Neural cell (in vitro differentiated cells): ENCODE data around the gene PEX13. TPM values are rescaled to one million over a fixed set of nuclear protein-coding genes. Genes with fewer than 3 reads are reported as not detected.
"Not testable (repeated sequence)": the region's sequence is repeated elsewhere in the genome, so short reads cannot be mapped to it uniquely, and the experiment has no call there.

Experiments used
- H2AFZ ChIP-seq: fragments of 200-600, 300-800 bp; sonication (generic), shearing (Covaris generic); 2 replicates; pipeline ENCODE4 v1.6.0; 2014; ENCODE audit warnings: low read depth, mild to moderate bottlenecking, antibody characterized with exemption, low read length, moderate library complexity
- H3F3A ChIP-seq: fragments of 200-600 bp; shearing (Covaris generic); 2 replicates; pipeline ENCODE4 v1.6.1; 2016; ENCODE audit warnings: mild to moderate bottlenecking, moderate library complexity, mixed read lengths, antibody characterized with exemption, low read length; ENCODE audit not compliant: insufficient read depth, poor library complexity, severe bottlenecking
- H3K27ac ChIP-seq: fragments of 200-600, 300-800 bp; sonication (generic), shearing (Covaris generic); 2 replicates; pipeline ENCODE4 v1.5.1; 2014; ENCODE audit warnings: mild to moderate bottlenecking, low read length, moderate library complexity
- H3K27me3 ChIP-seq: fragments of 300-800, 200-600 bp; sonication (generic), shearing (Covaris generic); 2 replicates; pipeline ENCODE4 v1.6.0; 2014; ENCODE audit warnings: mild to moderate bottlenecking, low read depth, low read length, moderate library complexity; ENCODE audit not compliant: insufficient read depth
- H3K36me3 ChIP-seq: fragments of 300-800, 200-600 bp; sonication (generic), shearing (Covaris generic); 2 replicates; pipeline ENCODE4 v1.5.1; 2014; ENCODE audit warnings: mild to moderate bottlenecking, antibody characterized with exemption, low read length, moderate library complexity; ENCODE audit not compliant: insufficient read depth
- H3K4me2 ChIP-seq: fragments of 300-800, 200-600 bp; sonication (generic), shearing (Covaris generic); 2 replicates; pipeline ENCODE4 v1.6.0; 2014; ENCODE audit warnings: mild to moderate bottlenecking, low read length
- H3K4me3 ChIP-seq: fragments of 300-800, 200-600 bp; sonication (generic), shearing (Covaris generic); 2 replicates; pipeline ENCODE4 v1.5.1; 2014; ENCODE audit warnings: mild to moderate bottlenecking, low read length, moderate library complexity
- H3K79me2 ChIP-seq: fragments of 200-600 bp; shearing (Covaris generic); replicated peaks from 2 replicates; pipeline ENCODE4 v1.6.0; 2014; ENCODE audit warnings: mild to moderate bottlenecking, low read length, moderate library complexity; ENCODE audit not compliant: insufficient read depth
- H3K9ac ChIP-seq: fragments of 300-800, 200-600 bp; sonication (generic), shearing (Covaris generic); 2 replicates; pipeline ENCODE4 v1.6.1; 2016; ENCODE audit warnings: mild to moderate bottlenecking, low read length, mixed read lengths
- H3K9me2 ChIP-seq: fragments of 200-600 bp; shearing (Covaris generic); 2 replicates; pipeline ENCODE4 v1.6.1; 2016; ENCODE audit warnings: mild to moderate bottlenecking, low read length, mixed read lengths; ENCODE audit not compliant: insufficient read depth
- H3K9me3 ChIP-seq: fragments of 200-600, 300-800 bp; sonication (generic), shearing (Covaris generic); 2 replicates; pipeline ENCODE4 v1.6.1; 2016; ENCODE audit warnings: mild to moderate bottlenecking, mixed run types, low read length, moderate library complexity, mixed read lengths
- H4K20me1 ChIP-seq: fragments of 200-600 bp; shearing (Covaris generic); 2 replicates; pipeline ENCODE4 v1.6.1; 2016; ENCODE audit warnings: mild to moderate bottlenecking, mixed run types; ENCODE audit not compliant: insufficient read depth
- EP300 ChIP-seq: fragments of 450-650 bp; conservative IDR thresholded peaks from 2 replicates; pipeline ENCODE4 v1.6.1; 2014; ENCODE audit warnings: antibody characterized with exemption, mild to moderate bottlenecking, moderate library complexity; ENCODE audit not compliant: poor library complexity, severe bottlenecking
- EZH2 ChIP-seq: fragments of 200-600, 300-800 bp; shearing (Covaris generic), sonication (generic); IDR thresholded peaks from 2 replicates; pipeline ENCODE4 v1.6.1; 2014; ENCODE audit warnings: antibody characterized with exemption, low read length, borderline replicate concordance, mild to moderate bottlenecking; ENCODE audit not compliant: insufficient read depth, poor library complexity, severe bottlenecking
- MXI1 ChIP-seq: fragments of 450-650 bp; conservative IDR thresholded peaks from 2 replicates; pipeline ENCODE4 v1.6.1; 2014; ENCODE audit warnings: antibody characterized with exemption, mild to moderate bottlenecking; ENCODE audit not compliant: poor library complexity, severe bottlenecking
- POLR2AphosphoS5 ChIP-seq: IDR thresholded peaks from 2 replicates; pipeline ENCODE4 v1.6.1; 2012
- RAD21 ChIP-seq: fragments of 450-650 bp; conservative IDR thresholded peaks from 2 replicates; pipeline ENCODE4 v1.6.1; 2014; ENCODE audit warnings: antibody characterized with exemption, mild to moderate bottlenecking, moderate library complexity
- REST ChIP-seq: IDR thresholded peaks from 2 replicates; pipeline ENCODE4 v1.6.1; 2012; ENCODE audit warnings: borderline replicate concordance
- SMC3 ChIP-seq: fragments of 450-650 bp; conservative IDR thresholded peaks from 2 replicates; pipeline ENCODE4 v1.6.1; 2014; ENCODE audit warnings: antibody characterized with exemption, mild to moderate bottlenecking, moderate library complexity; ENCODE audit not compliant: poor library complexity
- TAF1 ChIP-seq: IDR thresholded peaks from 2 replicates; pipeline ENCODE4 v1.6.1; 2012; ENCODE audit warnings: low read depth
- polyA plus RNA-seq: library from polyadenylated mRNA; depleted of rRNA; stranded (reverse); fragments of >200 nt; gene quantifications from 2 replicates; pipeline ENCODE4 v1.2.3, GENCODE V29; 2014
- TF ChIP-seq, protein P1 (sequence below): fragments of 450-650 bp; IDR thresholded peaks from 2 replicates; pipeline ENCODE4 v1.5.1; 2014; ENCODE audit warnings: antibody characterized with exemption, mild to moderate bottlenecking, moderate library complexity; ENCODE audit not compliant: poor library complexity, severe bottlenecking

PEX13 gene
- polyA plus RNA-seq, 1 donor from 2014 or later, result 95.6 TPM

DNA sequence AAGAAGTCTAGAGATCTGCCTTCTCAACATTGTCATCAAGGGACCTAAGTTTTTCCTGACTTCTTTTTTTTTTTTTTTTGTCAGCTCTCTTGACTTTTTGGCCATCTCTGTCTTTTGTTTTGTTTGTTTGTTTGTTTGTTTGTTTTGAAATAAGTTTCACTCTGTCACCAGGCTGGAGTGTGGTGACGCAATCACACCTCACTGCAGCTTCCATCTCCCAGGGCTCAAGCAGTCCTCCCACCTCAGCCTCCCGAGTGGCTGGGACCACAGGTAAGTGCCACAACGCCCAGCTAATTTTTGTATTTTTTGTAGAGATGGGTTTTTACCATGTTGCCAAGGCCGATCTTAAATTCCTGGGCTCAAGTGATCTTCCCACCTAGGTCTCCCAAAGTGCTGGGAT lies 6.2 kb downstream of the PEX13 start:
- no peaks in the 10 kb centered on the region for H4K20me1 ChIP-seq
- H3K27ac ChIP-seq, result no peak overlapping the region

GRCh38 chr2:61029533-61029932 lies 12.0 kb downstream of the PEX13 start:
- Histone ChIP-seq H3K27me3 (no peaks in the 10 kb centered on the region), H3K4me2 (no peak overlapping the region), H3K9me3 (no peaks in the 10 kb centered on the region), H3K79me2 (no peaks in the 10 kb centered on the region), H3K9me2 (no peaks in the 10 kb centered on the region), H4K20me1 (no peaks in the 10 kb centered on the region), H3F3A (no peaks in the 10 kb centered on the region), H3K9ac (no peak overlapping the region), H3K27ac (no peak overlapping the region), H2AFZ (no peak overlapping the region), H3K36me3 (peaks cover 13% of the 10 kb centered on the region), H3K4me3 (no peak overlapping the region)
- TF ChIP-seq REST (no peak), SMC3 (no peak), RAD21 (no peak), TAF1 (no peak), MXI1 (no peak), POLR2AphosphoS5 (no peak), EZH2 (no peak), EP300 (no peak)
- TF ChIP-seq, protein P1, sequence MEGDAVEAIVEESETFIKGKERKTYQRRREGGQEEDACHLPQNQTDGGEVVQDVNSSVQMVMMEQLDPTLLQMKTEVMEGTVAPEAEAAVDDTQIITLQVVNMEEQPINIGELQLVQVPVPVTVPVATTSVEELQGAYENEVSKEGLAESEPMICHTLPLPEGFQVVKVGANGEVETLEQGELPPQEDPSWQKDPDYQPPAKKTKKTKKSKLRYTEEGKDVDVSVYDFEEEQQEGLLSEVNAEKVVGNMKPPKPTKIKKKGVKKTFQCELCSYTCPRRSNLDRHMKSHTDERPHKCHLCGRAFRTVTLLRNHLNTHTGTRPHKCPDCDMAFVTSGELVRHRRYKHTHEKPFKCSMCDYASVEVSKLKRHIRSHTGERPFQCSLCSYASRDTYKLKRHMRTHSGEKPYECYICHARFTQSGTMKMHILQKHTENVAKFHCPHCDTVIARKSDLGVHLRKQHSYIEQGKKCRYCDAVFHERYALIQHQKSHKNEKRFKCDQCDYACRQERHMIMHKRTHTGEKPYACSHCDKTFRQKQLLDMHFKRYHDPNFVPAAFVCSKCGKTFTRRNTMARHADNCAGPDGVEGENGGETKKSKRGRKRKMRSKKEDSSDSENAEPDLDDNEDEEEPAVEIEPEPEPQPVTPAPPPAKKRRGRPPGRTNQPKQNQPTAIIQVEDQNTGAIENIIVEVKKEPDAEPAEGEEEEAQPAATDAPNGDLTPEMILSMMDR, result no peak

More for the DNA sequence above, 6.2 kb downstream of the PEX13 start:
- H3K4me3 ChIP-seq, result no peak overlapping the region
- no peaks in the 10 kb centered on the region for H3K9me3 ChIP-seq
- TF ChIP-seq, protein P1, result no peak
- TF ChIP-seq EP300 (no peak), REST (no peak), EZH2 (no peak), SMC3 (no peak), RAD21 (no peak), TAF1 (no peak)
- no peak overlapping the region for H3K4me2 ChIP-seq
- H2AFZ ChIP-seq, result no peak overlapping the region
- H3K79me2 ChIP-seq, result peaks cover 47% of the 10 kb centered on the region
- H3K36me3 ChIP-seq, result no peaks in the 10 kb centered on the region
- H3K9me2 ChIP-seq, result no peaks in the 10 kb centered on the region
- H3K27me3 ChIP-seq, result no peaks in the 10 kb centered on the region
- H3F3A ChIP-seq, result no peaks in the 10 kb centered on the region
- H3K9ac ChIP-seq, result no peak overlapping the region

- peaks cover 13% of the 10 kb centered on the region for H3K36me3 ChIP-seq
- not testable (repeated sequence) for H3K4me2 ChIP-seq, H3K79me2 ChIP-seq, H3K4me3 ChIP-seq, H2AFZ ChIP-seq, H4K20me1 ChIP-seq, H3F3A ChIP-seq, H3K9me3 ChIP-seq, H3K27ac ChIP-seq, H3K27me3 ChIP-seq, H3K9me2 ChIP-seq, H3K9ac ChIP-seq
These were observed 17.1 kb downstream of the PEX13 start for GRCh38 chr2:61034592-61034991.
